ENCODE measurements around the gene CBLIF. TPM values are rescaled to one million over a fixed set of nuclear protein-coding genes. Genes with fewer than 3 reads are reported as not detected.
"Not testable (repeated sequence)": the region's sequence is repeated elsewhere in the genome, so short reads cannot be mapped to it uniquely, and the experiment has no call there.

CBLIF gene
- total RNA-seq, 1 experiment from 2014 or later, result not detected

DNA sequence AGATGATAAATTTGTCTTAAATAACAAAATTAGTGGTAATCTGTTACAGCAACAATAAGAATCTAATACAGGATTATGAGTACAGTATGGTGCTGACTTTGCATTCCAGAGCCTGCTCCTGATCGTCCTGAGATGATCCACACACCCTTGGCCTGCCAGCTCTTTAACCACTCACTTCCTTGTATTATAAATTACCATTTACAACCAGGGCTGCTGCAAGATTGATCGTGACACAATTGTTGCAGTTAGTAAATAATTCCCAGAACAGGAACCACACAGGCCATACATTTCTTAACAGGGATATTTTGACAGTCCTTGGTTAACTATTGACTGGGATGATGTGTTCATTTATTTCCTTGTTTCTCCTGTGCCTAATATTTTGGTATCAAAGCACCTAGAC is 3.8 kb upstream of the CBLIF start:
- ATAC-seq, result no peak
- TF ChIP-seq TCF7L2 (IDR thresholded peaks at IDR 0.05; ENCODE audit: low read depth, low read length), result no peak
- TF ChIP-seq, protein P1, sequence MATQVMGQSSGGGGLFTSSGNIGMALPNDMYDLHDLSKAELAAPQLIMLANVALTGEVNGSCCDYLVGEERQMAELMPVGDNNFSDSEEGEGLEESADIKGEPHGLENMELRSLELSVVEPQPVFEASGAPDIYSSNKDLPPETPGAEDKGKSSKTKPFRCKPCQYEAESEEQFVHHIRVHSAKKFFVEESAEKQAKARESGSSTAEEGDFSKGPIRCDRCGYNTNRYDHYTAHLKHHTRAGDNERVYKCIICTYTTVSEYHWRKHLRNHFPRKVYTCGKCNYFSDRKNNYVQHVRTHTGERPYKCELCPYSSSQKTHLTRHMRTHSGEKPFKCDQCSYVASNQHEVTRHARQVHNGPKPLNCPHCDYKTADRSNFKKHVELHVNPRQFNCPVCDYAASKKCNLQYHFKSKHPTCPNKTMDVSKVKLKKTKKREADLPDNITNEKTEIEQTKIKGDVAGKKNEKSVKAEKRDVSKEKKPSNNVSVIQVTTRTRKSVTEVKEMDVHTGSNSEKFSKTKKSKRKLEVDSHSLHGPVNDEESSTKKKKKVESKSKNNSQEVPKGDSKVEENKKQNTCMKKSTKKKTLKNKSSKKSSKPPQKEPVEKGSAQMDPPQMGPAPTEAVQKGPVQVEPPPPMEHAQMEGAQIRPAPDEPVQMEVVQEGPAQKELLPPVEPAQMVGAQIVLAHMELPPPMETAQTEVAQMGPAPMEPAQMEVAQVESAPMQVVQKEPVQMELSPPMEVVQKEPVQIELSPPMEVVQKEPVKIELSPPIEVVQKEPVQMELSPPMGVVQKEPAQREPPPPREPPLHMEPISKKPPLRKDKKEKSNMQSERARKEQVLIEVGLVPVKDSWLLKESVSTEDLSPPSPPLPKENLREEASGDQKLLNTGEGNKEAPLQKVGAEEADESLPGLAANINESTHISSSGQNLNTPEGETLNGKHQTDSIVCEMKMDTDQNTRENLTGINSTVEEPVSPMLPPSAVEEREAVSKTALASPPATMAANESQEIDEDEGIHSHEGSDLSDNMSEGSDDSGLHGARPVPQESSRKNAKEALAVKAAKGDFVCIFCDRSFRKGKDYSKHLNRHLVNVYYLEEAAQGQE (IDR thresholded peaks at IDR 0.05; ENCODE audit: insufficient read depth in 1 of 2, low read depth in 2 of 2, low read length in 1 of 2), result no peak
- TF ChIP-seq SIN3A (IDR thresholded peaks at IDR 0.05; ENCODE audit: borderline replicate concordance, insufficient read depth, low read depth, low read length), result no peak
- no peak for TF ChIP-seq POLR2AphosphoS5 (IDR thresholded peaks at IDR 0.05; ENCODE audit: low read depth, low read length)
- TF ChIP-seq, protein P2, sequence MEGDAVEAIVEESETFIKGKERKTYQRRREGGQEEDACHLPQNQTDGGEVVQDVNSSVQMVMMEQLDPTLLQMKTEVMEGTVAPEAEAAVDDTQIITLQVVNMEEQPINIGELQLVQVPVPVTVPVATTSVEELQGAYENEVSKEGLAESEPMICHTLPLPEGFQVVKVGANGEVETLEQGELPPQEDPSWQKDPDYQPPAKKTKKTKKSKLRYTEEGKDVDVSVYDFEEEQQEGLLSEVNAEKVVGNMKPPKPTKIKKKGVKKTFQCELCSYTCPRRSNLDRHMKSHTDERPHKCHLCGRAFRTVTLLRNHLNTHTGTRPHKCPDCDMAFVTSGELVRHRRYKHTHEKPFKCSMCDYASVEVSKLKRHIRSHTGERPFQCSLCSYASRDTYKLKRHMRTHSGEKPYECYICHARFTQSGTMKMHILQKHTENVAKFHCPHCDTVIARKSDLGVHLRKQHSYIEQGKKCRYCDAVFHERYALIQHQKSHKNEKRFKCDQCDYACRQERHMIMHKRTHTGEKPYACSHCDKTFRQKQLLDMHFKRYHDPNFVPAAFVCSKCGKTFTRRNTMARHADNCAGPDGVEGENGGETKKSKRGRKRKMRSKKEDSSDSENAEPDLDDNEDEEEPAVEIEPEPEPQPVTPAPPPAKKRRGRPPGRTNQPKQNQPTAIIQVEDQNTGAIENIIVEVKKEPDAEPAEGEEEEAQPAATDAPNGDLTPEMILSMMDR (IDR thresholded peaks at IDR 0.05), result no peak
- DNase-seq (ENCODE audit: low read depth, low spot score), result no peak

GRCh38 chr11:59848439-59848838 is 3.1 kb upstream of the CBLIF start:
- BruUV-seq (replicated peaks); H3K9me3 ChIP-seq (ENCODE audit: control insufficient read depth, insufficient read depth, low read depth, low read length); in situ Hi-C loops (cut with HindIII; ENCODE audit: low pct_unique_long_range_greater_than_20kb, low sequenced_read_pairs); H3K27ac ChIP-seq (ENCODE audit: low read length); H3K4me3 ChIP-seq (ENCODE audit: low read depth in 2 of 2, low read length in 2 of 2); H3K36me3 ChIP-seq (ENCODE audit: control insufficient read depth, insufficient read depth, low read length); DNase-seq (ENCODE audit: low read depth, low spot score); CTCF ChIA-PET; intact Hi-C loops (cut with micrococcal nuclease; ENCODE audit: unreplicated experiment); ATAC-seq; H3K4me1 ChIP-seq (ENCODE audit: control insufficient read depth, insufficient read depth, low read length); POLR2A ChIA-PET; H3K27me3 ChIP-seq (ENCODE audit: control insufficient read depth, insufficient read depth, low read length): not testable (repeated sequence)

More for the DNA sequence above, 3.8 kb upstream of the CBLIF start:
- Histone ChIP-seq H3K4me1 (ENCODE audit: control insufficient read depth, insufficient read depth, low read length) (no peaks in the 10 kb centered on the region), H3K9me3 (ENCODE audit: control insufficient read depth, insufficient read depth, low read depth, low read length) (no peaks in the 10 kb centered on the region), H3K36me3 (ENCODE audit: control insufficient read depth, insufficient read depth, low read length) (no peaks in the 10 kb centered on the region), H3K4me3 (ENCODE audit: low read depth in 2 of 2, low read length in 2 of 2) (no peak overlapping the region), H3K27ac (ENCODE audit: low read length) (no peak overlapping the region), H3K27me3 (ENCODE audit: control insufficient read depth, insufficient read depth, low read length) (no peaks in the 10 kb centered on the region)
- intact Hi-C loops (cut with micrococcal nuclease; ENCODE audit: unreplicated experiment), result no loop called here
- in situ Hi-C loops (cut with HindIII; ENCODE audit: low pct_unique_long_range_greater_than_20kb, low sequenced_read_pairs), result no loop called here
- CTCF ChIA-PET, result no interaction called here
- POLR2A ChIA-PET, result no interaction called here
- no TSS peak for BruUV-seq (replicated peaks)

- ChIA-PET POLR2A (no interaction called here), CTCF (no interaction called here)
- in situ Hi-C loops (cut with HindIII; ENCODE audit: low pct_unique_long_range_greater_than_20kb, low sequenced_read_pairs), result no loop called here
- no peaks in the 10 kb centered on the region for H3K9me3 ChIP-seq (ENCODE audit: control insufficient read depth, insufficient read depth, low read depth, low read length)
- no TSS peak for BruUV-seq (replicated peaks)
- TF ChIP-seq TCF7L2 (IDR thresholded peaks at IDR 0.05; ENCODE audit: low read depth, low read length), result no peak
- TF ChIP-seq, protein P2 (IDR thresholded peaks at IDR 0.05), result no peak
- no peak for TF ChIP-seq POLR2AphosphoS5 (IDR thresholded peaks at IDR 0.05; ENCODE audit: low read depth, low read length)
- TF ChIP-seq SIN3A (IDR thresholded peaks at IDR 0.05; ENCODE audit: borderline replicate concordance, insufficient read depth, low read depth, low read length), result no peak
- TF ChIP-seq, protein P1 (IDR thresholded peaks at IDR 0.05; ENCODE audit: insufficient read depth in 1 of 2, low read depth in 2 of 2, low read length in 1 of 2), result no peak
- H3K4me1 ChIP-seq (ENCODE audit: control insufficient read depth, insufficient read depth, low read length), result no peaks in the 10 kb centered on the region
- intact Hi-C loops (cut with micrococcal nuclease; ENCODE audit: unreplicated experiment), result no loop called here
- H3K36me3 ChIP-seq (ENCODE audit: control insufficient read depth, insufficient read depth, low read length), result no peaks in the 10 kb centered on the region
- ATAC-seq (no peak), DNase-seq (ENCODE audit: low read depth, low spot score) (no peak)
- no peak overlapping the region for H3K27ac ChIP-seq (ENCODE audit: low read length)
- no peaks in the 10 kb centered on the region for H3K27me3 ChIP-seq (ENCODE audit: control insufficient read depth, insufficient read depth, low read length)
- no peak overlapping the region for H3K4me3 ChIP-seq (ENCODE audit: low read depth in 2 of 2, low read length in 2 of 2)
Observed at GRCh38 chr11:59847626-59848025, 2.3 kb upstream of the CBLIF start.
